Amygdala (tissue), 56 donors: ENCODE measurements around the gene CDK5R2.

Source experiments
- DNase-seq, 56 donors: peaks; one replicate each; lab custom pipeline; 2025; lab: John Stamatoyannopoulos, UW

CDK5R2 gene

GRCh38 chr2:218986148-218986761 lies 26.8 kb downstream of the CDK5R2 start:
- DNase-seq, result no peak

- DNase-seq, result no peak
These were observed 28.7 kb downstream of the CDK5R2 start for GRCh38 chr2:218988164-218988563.

- DNase-seq, result no peak
These were observed 29.2 kb downstream of the CDK5R2 start for GRCh38 chr2:218988650-218989049.

- DNase-seq, result no peak
These were observed 30.6 kb downstream of the CDK5R2 start for GRCh38 chr2:218990052-218990451.

GRCh38 chr2:218990612-218991011 lies 31.1 kb downstream of the CDK5R2 start:
- DNase-seq, result no peak

- no peak for DNase-seq
These were observed 32.3 kb downstream of the CDK5R2 start for GRCh38 chr2:218991674-218992168.

- no peak for DNase-seq
These were observed 32.7 kb downstream of the CDK5R2 start for GRCh38 chr2:218992196-218992595.

- no peak for DNase-seq
These were observed 33.4 kb downstream of the CDK5R2 start for GRCh38 chr2:218992703-218993344.

- DNase-seq, result no peak
These were observed 34.2 kb downstream of the CDK5R2 start, which contains the start of gene CRYBA2 for GRCh38 chr2:218993345-218994315. Gene CRYBA2 (minus strand): TSS chr2:218993422. CDS start chr2:218993176, 246 bp downstream.

GRCh38 chr2:218995561-218995960 lies 36.1 kb downstream of the CDK5R2 start:
- DNase-seq, result no peak

GRCh38 chr2:218995972-218996711 lies 36.7 kb downstream of the CDK5R2 start:
- peak in 55 of 56 donors; percentile 8 to 88 (median 61) for DNase-seq

GRCh38 chr2:218996937-218997336 lies 37.5 kb downstream of the CDK5R2 start:
- no peak for DNase-seq

- DNase-seq, result no peak
These were observed 38.3 kb downstream of the CDK5R2 start for GRCh38 chr2:218997731-218998130.

- DNase-seq, result no peak
These were observed 39.0 kb downstream of the CDK5R2 start for GRCh38 chr2:218998414-218999002.

GRCh38 chr2:218999021-218999880 lies 39.8 kb downstream of the CDK5R2 start:
- DNase-seq, result no peak

GRCh38 chr2:218999881-219000568 lies 40.6 kb downstream of the CDK5R2 start:
- DNase-seq, result no peak

GRCh38 chr2:219000569-219000960 lies 41.1 kb downstream of the CDK5R2 start:
- DNase-seq, result no peak

- DNase-seq, result no peak
These were observed 41.7 kb downstream of the CDK5R2 start for GRCh38 chr2:219001100-219001576.
